HepG2 (cell line): Measurements from ENCODE around the gene PRRT2. TPM values are rescaled to one million over a fixed set of nuclear protein-coding genes. Genes with fewer than 3 reads are reported as not detected.

ENCODE experiments used
- CBX5 ChIP-seq: sonication (generic); formaldehyde crosslinking; IDR thresholded peaks from 2 replicates; pipeline ENCODE4 v1.4.0; 2020; ENCODE audit warnings: missing genetic modification reagents, borderline replicate concordance
- DMAP1 ChIP-seq: IDR thresholded peaks from 2 replicates; pipeline ENCODE4 v1.6.1; 2016
- EEA1 ChIP-seq: sonication (generic); formaldehyde crosslinking; IDR thresholded peaks from 2 replicates; pipeline ENCODE4 v1.5.1; 2020; ENCODE audit warnings: mild to moderate bottlenecking, missing genetic modification reagents, borderline replicate concordance
- HES4 ChIP-seq: sonication (generic); formaldehyde crosslinking; IDR thresholded peaks from 2 replicates; pipeline ENCODE4 v1.9.0; 2021; ENCODE audit warnings: mild to moderate bottlenecking, missing genetic modification reagents, borderline replicate concordance
- HNRNPK ChIP-seq: fragments of 200-400 bp; formaldehyde crosslinking; IDR thresholded peaks from 2 replicates; pipeline ENCODE4 v1.6.1; 2018; ENCODE audit warnings: low read length, low read depth, moderate library complexity, mild to moderate bottlenecking; ENCODE audit not compliant: poor library complexity, severe bottlenecking
- IRF2 ChIP-seq: IDR thresholded peaks from 2 replicates; pipeline ENCODE4 v1.6.1; 2018; ENCODE audit warnings: missing genetic modification reagents, missing compliant biosample characterization
- MXD4 ChIP-seq: IDR thresholded peaks from 2 replicates; pipeline ENCODE4 v1.6.1; 2016; ENCODE audit warnings: mild to moderate bottlenecking, missing biosample characterization, missing genetic modification reagents
- NFATC3 ChIP-seq: sonication (generic); formaldehyde crosslinking; IDR thresholded peaks from 2 replicates; pipeline ENCODE4 v1.5.1; 2020; ENCODE audit warnings: mild to moderate bottlenecking, missing genetic modification reagents
- NFKBIZ ChIP-seq: IDR thresholded peaks from 2 replicates; pipeline ENCODE4 v1.6.1; 2018; ENCODE audit warnings: missing genetic modification reagents, missing compliant biosample characterization
- RARG ChIP-seq: sonication (generic); formaldehyde crosslinking; IDR thresholded peaks from 2 replicates; pipeline ENCODE4 v1.4.0; 2020; ENCODE audit warnings: low read depth, mild to moderate bottlenecking, missing genetic modification reagents
- SRSF1 ChIP-seq: fragments of 200-400 bp; formaldehyde crosslinking; optimal IDR thresholded peaks from 2 replicates; pipeline ENCODE3; 2017; ENCODE audit warnings: mild to moderate bottlenecking, low read depth, low read length, moderate library complexity
- SUZ12 ChIP-seq: fragments of 150-350 bp; IDR thresholded peaks from 2 replicates; pipeline ENCODE4 v1.6.1; 2014; ENCODE audit warnings: low read depth, low read length
- TBX2 ChIP-seq: sonication (generic); formaldehyde crosslinking; IDR thresholded peaks from 2 replicates; pipeline ENCODE4 v1.5.0; 2020; ENCODE audit warnings: missing genetic modification reagents, mild to moderate bottlenecking, borderline replicate concordance
- ZBTB8A ChIP-seq: sonication (generic); formaldehyde crosslinking; IDR thresholded peaks from 2 replicates; pipeline ENCODE4 v1.4.0; 2020; ENCODE audit warnings: mild to moderate bottlenecking, low read depth, missing genetic modification reagents, borderline replicate concordance
- ZMYM4 ChIP-seq: sonication (generic); formaldehyde crosslinking; IDR thresholded peaks from 2 replicates; pipeline ENCODE4 v1.8.1; 2023; ENCODE audit warnings: mild to moderate bottlenecking, missing genetic modification reagents
- ZNF337 ChIP-seq: sonication (generic); formaldehyde crosslinking; IDR thresholded peaks from 2 replicates; pipeline ENCODE4 v1.5.1; 2020; ENCODE audit warnings: missing genetic modification reagents, low read depth, mild to moderate bottlenecking, borderline replicate concordance
- polyA plus RNA-seq, 8 experiments: library from polyadenylated mRNA; depleted of rRNA in 3 of 8; stranded (reverse) in 7 of 8; unstranded in 1 of 8; fragments of >200 nt; fragmentation: Illumina TruSeq in 4 of 8; extraction: Trizol in 4 of 8; gene quantifications; 2 replicates each; pipeline versions ENCODE4 v1.2.1 to v1.2.3, GENCODE V29; 2011 to 2016; ENCODE audit warnings: low read depth in 4 of 8, missing spikeins in 1 of 8, mixed read lengths in 1 of 8; ENCODE audit not compliant: insufficient read depth in 1 of 8
- total RNA-seq, 5 experiments: library from RNA; depleted of rRNA; stranded (reverse); fragments of >200 nt; fragmentation: Illumina TruSeq; extraction: Trizol; gene quantifications; 2 replicates each; pipeline ENCODE4 v1.2.3, GENCODE V29; 2016; ENCODE audit warnings: low read depth in 1 of 5
- TF ChIP-seq, protein P1 (sequence below): sonication (generic); formaldehyde crosslinking; IDR thresholded peaks from 2 replicates; pipeline ENCODE4 v1.4.0; 2020; ENCODE audit warnings: missing genetic modification reagents, borderline replicate concordance
- TF ChIP-seq, protein P2 (sequence below): sonication (generic); formaldehyde crosslinking; IDR thresholded peaks from 2 replicates; pipeline ENCODE4 v1.4.0; 2020; ENCODE audit warnings: missing genetic modification reagents; ENCODE audit errors: not compliant biosample characterization
- TF ChIP-seq, protein P3 (sequence below): sonication (generic); formaldehyde crosslinking; IDR thresholded peaks from 2 replicates; pipeline ENCODE4 v1.8.1; 2023; ENCODE audit warnings: mild to moderate bottlenecking, moderate library complexity, missing genetic modification reagents

Gene PRRT2
- total and polyA plus RNA-seq, 2 of the 13 experiments (the other 11 are each of a cell fraction or from before 2014, with no cell fraction given): 0.51 to 1.1 TPM

DNA sequence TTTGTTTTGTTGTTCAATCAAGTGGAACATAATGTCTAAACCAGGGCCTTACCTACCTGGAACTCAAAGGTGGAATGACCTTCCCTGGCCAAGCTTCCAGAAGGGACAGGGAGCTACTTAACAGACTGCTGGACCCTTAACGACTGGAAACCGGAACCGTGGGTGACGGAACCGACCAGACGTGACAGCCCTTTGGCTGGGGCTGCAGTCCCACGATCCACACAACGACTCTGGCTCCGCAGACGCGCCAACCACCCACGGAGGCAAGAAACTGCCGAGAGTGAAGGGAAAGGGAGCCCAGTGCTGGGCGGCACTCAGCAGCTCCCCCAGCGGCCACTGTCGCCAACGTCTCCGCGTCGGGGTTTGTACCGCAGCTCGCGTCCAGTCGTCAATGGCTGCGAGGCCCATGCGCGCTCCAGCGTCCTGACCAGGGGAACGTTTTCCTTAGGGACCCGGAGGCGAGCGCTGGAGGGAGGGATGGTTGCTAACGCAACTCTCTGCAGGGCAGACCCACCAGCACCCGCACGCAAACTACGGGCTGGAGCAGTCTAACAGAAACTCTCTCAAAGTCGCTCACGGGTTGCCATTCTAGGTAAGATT lies 27.0 kb upstream of the PRRT2 start (continued):
- TF ChIP-seq, protein P1, sequence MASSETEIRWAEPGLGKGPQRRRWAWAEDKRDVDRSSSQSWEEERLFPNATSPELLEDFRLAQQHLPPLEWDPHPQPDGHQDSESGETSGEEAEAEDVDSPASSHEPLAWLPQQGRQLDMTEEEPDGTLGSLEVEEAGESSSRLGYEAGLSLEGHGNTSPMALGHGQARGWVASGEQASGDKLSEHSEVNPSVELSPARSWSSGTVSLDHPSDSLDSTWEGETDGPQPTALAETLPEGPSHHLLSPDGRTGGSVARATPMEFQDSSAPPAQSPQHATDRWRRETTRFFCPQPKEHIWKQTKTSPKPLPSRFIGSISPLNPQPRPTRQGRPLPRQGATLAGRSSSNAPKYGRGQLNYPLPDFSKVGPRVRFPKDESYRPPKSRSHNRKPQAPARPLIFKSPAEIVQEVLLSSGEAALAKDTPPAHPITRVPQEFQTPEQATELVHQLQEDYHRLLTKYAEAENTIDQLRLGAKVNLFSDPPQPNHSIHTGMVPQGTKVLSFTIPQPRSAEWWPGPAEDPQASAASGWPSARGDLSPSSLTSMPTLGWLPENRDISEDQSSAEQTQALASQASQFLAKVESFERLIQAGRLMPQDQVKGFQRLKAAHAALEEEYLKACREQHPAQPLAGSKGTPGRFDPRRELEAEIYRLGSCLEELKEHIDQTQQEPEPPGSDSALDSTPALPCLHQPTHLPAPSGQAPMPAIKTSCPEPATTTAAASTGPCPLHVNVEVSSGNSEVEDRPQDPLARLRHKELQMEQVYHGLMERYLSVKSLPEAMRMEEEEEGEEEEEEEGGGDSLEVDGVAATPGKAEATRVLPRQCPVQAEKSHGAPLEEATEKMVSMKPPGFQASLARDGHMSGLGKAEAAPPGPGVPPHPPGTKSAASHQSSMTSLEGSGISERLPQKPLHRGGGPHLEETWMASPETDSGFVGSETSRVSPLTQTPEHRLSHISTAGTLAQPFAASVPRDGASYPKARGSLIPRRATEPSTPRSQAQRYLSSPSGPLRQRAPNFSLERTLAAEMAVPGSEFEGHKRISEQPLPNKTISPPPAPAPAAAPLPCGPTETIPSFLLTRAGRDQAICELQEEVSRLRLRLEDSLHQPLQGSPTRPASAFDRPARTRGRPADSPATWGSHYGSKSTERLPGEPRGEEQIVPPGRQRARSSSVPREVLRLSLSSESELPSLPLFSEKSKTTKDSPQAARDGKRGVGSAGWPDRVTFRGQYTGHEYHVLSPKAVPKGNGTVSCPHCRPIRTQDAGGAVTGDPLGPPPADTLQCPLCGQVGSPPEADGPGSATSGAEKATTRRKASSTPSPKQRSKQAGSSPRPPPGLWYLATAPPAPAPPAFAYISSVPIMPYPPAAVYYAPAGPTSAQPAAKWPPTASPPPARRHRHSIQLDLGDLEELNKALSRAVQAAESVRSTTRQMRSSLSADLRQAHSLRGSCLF (CRISPR knock-in tag): no peak
- TF ChIP-seq EEA1 (0 out of 2 replicates have a peak, but pooled peaks have one; percentile 3), HES4 (no peak), TBX2 (CRISPR knock-in tag) (peak; percentile 79), ZBTB8A (CRISPR knock-in tag) (no peak), NFKBIZ (CRISPR knock-in tag) (0 out of 2 replicates have a peak, but pooled peaks have one; percentile 30), MXD4 (0 out of 2 replicates have a peak, but pooled peaks have one; percentile 38), HNRNPK (no peak), SRSF1 (no peak), NFATC3 (CRISPR knock-in tag) (0 out of 2 replicates have a peak, but pooled peaks have one; percentile 57), ZMYM4 (CRISPR knock-in tag) (peak; percentile 29; the same call in 1 of the 2 replicates), IRF2 (peak; percentile 82; the same call in 1 of the 2 replicates), DMAP1 (CRISPR knock-in tag) (peak; percentile 45; the same call in 1 of the 2 replicates), RARG (CRISPR knock-in tag) (no peak), ZNF337 (no peak), CBX5 (CRISPR knock-in tag) (peak; percentile 90; the same call in 1 of the 2 replicates), SUZ12 (no peak)
- TF ChIP-seq, protein P2, sequence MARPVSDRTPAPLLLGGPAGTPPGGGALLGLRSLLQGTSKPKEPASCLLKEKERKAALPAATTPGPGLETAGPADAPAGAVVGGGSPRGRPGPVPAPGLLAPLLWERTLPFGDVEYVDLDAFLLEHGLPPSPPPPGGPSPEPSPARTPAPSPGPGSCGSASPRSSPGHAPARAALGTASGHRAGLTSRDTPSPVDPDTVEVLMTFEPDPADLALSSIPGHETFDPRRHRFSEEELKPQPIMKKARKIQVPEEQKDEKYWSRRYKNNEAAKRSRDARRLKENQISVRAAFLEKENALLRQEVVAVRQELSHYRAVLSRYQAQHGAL (CRISPR knock-in tag): no peak
- TF ChIP-seq, protein P3, sequence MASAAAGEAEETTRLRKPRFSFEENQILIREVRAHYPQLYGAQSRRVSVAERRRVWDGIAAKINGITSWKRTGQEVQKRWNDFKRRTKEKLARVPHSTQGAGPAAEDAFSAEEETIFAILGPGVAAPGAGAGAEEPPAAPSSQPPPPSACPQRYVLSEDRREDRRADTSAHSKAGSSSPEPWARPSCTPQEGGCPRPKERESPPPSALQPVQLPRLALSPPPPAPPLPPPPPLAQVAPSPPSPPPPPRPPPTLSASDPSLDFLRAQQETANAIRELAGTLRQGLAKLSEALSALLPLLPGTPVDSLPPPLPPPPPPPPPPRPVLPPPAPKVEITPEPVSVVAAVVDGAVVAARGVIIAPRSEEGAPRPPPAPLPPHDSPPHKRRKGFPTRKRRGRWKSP: 0 out of 2 replicates have a peak, but pooled peaks have one; percentile 47
